Stromal cell of bone marrow (primary cell): ENCODE measurements around the gene C1QL3.

Experiments
- DNase-seq: peaks from one replicate; pipeline ENCODE4 v3.0.0-alpha.2; 2012; ENCODE audit warnings: low read depth

The C1QL3 gene

GRCh38 chr10:16493884-16494536 is 27.7 kb downstream of the C1QL3 start:
- DNase-seq = no peak

GRCh38 chr10:16491933-16492332 is 29.7 kb downstream of the C1QL3 start:
- no peak for DNase-seq

GRCh38 chr10:16490511-16490910 is 31.2 kb downstream of the C1QL3 start:
- DNase-seq = no peak

- DNase-seq = no peak
Measured at GRCh38 chr10:16483241-16483917, 38.3 kb downstream of the C1QL3 start.

GRCh38 chr10:16481052-16481728 is 40.5 kb downstream of the C1QL3 start:
- DNase-seq = no peak

- no peak for DNase-seq
Measured at GRCh38 chr10:16478801-16479200, 42.9 kb downstream of the C1QL3 start.

GRCh38 chr10:16477757-16478156 is 43.9 kb downstream of the C1QL3 start:
- DNase-seq = no peak

- no peak for DNase-seq
Measured at GRCh38 chr10:16472828-16473227, 48.9 kb downstream of the C1QL3 start.

GRCh38 chr10:16470747-16471146 is 50.9 kb downstream of the C1QL3 start:
- DNase-seq = no peak

- DNase-seq = no peak
Measured at GRCh38 chr10:16466001-16466400, 55.7 kb downstream of the C1QL3 start.
